GM10248 (cell line): ENCODE measurements around the gene TPM1.

Experiments used
- CTCF ChIA-PET: fragments of 300-600 bp; sonication (Branson Sonifier 250); formaldehyde crosslinking; extraction: SDS; loops from one replicate; lab custom pipeline; 2021; ENCODE audit warnings: antibody characterized with exemption; lab: Yijun Ruan, JAX
- POLR2A ChIA-PET: fragments of 350-650 bp; sonication (Branson Sonifier 250); formaldehyde crosslinking; extraction: SDS; loops from one replicate; lab custom pipeline; 2020; ENCODE audit warnings: antibody characterized with exemption; lab: Yijun Ruan, JAX
- DNase-seq: peaks from one replicate; pipeline ENCODE4 v3.0.0; 2012; ENCODE audit errors: extremely low spot score
- TF ChIP-seq, protein P1 (sequence below): IDR thresholded peaks from 2 replicates; pipeline ENCODE4 v1.5.1; 2012; ENCODE audit warnings: mild to moderate bottlenecking, low read depth; ENCODE audit errors: extremely low read depth, missing control alignments, control extremely low read depth

Gene TPM1

DNA sequence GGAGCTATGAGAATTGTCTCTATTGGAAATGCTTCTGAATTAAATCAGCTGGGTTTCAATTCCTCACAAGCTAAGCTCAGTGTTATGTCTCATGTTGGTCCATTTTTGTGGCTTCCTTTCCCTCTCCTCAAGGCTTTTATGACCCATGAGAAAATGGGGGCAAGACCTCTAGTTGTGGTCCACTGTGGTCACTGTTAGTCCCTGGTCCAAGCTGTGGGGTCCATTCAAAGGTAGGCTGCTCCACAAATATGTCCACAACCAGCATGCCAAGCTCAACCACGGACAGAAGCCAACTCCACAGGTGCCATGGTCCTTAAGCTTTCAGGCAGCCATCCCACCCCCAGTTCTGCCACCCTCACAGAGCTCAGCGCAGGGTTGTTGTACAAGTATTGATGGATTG, 14.9 kb upstream of the TPM1 start:
- POLR2A ChIA-PET: no interaction called here
- TF ChIP-seq, protein P1, sequence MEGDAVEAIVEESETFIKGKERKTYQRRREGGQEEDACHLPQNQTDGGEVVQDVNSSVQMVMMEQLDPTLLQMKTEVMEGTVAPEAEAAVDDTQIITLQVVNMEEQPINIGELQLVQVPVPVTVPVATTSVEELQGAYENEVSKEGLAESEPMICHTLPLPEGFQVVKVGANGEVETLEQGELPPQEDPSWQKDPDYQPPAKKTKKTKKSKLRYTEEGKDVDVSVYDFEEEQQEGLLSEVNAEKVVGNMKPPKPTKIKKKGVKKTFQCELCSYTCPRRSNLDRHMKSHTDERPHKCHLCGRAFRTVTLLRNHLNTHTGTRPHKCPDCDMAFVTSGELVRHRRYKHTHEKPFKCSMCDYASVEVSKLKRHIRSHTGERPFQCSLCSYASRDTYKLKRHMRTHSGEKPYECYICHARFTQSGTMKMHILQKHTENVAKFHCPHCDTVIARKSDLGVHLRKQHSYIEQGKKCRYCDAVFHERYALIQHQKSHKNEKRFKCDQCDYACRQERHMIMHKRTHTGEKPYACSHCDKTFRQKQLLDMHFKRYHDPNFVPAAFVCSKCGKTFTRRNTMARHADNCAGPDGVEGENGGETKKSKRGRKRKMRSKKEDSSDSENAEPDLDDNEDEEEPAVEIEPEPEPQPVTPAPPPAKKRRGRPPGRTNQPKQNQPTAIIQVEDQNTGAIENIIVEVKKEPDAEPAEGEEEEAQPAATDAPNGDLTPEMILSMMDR: no peak
- no peak for DNase-seq
- CTCF ChIA-PET: interaction anchor here (1.0 kb wide), 1 partner anchor 12 kb away, joined by 3 read pairs; no protein-coding TSS in a partner anchor

DNA sequence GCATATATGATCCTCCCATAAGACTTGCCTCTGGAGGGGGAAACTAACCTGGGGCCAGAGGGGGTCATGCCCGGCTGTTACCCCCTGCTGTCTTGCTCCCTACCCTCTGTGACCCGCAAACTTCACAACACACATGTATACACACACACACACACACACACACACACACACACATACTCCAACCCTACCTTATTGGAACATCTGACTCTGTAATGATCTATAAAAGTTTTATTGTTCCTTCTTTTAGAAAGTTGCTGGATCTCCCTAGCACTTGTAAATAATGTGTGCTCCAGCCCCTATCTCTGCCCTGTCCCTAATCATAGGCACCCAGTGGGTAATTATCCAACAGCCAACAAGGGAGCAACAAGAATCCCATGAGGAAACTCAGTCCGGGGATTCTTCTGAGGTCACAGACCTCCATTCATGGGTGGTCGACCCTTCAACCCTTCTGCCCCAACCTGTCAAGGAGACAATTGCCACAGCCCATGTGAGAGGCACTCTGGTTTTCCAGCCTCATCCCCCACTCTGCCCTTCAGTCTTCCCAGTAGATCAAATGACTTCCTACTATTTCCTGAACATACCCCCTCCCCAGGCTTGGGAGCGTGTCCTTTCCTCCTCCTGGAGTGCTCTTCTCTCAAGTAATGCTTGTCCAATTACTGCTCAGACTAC, 14.0 kb upstream of the TPM1 start:
- TF ChIP-seq, protein P1: no peak
- no peak for DNase-seq
- ChIA-PET POLR2A (no interaction called here), CTCF (interaction anchor here (2.2 kb wide), 1 partner anchor 19 kb away, joined by 9 read pairs; no protein-coding TSS in a partner anchor)

DNA sequence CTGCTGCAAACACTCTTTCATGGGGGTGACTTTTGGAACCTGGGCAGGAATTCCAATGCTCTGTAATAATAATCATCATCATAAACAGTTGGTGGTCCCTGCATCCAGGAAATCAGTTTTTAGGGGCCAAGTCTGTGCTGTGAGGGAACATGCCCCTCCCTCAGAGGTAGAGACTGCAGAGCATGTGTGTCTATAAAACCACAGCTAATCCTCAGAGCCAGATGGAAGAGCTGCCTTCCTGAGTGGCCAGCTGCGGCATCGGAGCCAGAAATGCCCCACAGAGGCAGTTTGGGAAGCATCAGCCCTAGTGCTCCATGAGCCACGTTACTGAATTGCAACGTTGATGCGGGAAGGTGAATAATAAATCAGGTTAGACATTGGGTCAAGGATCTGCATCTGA, 12.9 kb upstream of the TPM1 start:
- TF ChIP-seq, protein P1: no peak
- ChIA-PET CTCF (interaction anchor here (2.2 kb wide), 1 partner anchor 18 kb away, joined by 9 read pairs; no protein-coding TSS in a partner anchor), POLR2A (no interaction called here)
- no peak for DNase-seq

DNA sequence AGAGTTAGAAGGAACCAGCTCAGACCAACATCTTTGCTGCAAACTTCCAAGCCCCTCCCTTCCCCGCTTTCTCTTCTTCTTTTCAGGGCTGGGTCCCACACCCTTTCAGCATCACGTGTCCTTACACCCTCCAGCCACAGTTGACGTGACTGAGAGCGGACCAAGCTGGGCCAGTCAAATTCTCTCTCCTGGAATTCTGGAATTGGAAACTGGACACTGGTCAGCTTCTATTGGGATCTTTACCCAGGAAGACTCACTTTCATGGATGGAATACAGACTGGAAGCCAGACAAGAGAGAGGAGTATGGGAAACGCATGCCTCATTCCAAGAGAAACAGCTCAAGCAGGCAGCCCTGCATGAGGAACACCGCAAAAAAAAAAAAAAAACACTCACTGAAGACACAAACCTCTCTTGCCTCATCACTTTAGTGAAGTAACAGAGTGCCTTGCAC, 12.4 kb upstream of the TPM1 start:
- CTCF ChIA-PET: interaction anchor here (1.0 to 2.2 kb wide), 2 partner anchors 9 to 17 kb away, joined by 3 to 9 read pairs; no protein-coding TSS in a partner anchor
- DNase-seq: no peak
- POLR2A ChIA-PET: no interaction called here
- TF ChIP-seq, protein P1: no peak

DNA sequence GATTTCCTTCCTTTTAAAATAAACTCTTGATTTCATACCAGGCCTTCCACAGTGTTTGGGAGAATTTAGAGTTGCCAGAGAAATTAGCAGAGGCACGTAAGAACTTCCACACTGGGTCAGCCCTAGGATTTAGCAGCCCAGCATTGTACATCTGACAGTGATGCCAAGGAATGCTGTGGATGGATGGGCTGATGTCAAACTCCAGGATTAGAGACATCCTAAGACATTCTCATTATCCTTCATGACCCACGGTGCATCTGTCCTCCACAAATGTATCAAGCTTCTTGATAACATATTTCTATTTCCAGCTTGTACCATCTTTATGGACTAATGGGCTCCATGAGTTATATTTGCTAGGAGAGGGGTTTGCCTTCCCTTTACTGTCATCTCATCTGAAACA, 8.0 kb upstream of the TPM1 start:
- ChIA-PET CTCF (interaction anchor here (4.5 kb wide), 1 partner anchor 14 kb away, joined by 28 read pairs; no protein-coding TSS in a partner anchor), POLR2A (no interaction called here)
- DNase-seq: no peak
- TF ChIP-seq, protein P1: no peak

DNA sequence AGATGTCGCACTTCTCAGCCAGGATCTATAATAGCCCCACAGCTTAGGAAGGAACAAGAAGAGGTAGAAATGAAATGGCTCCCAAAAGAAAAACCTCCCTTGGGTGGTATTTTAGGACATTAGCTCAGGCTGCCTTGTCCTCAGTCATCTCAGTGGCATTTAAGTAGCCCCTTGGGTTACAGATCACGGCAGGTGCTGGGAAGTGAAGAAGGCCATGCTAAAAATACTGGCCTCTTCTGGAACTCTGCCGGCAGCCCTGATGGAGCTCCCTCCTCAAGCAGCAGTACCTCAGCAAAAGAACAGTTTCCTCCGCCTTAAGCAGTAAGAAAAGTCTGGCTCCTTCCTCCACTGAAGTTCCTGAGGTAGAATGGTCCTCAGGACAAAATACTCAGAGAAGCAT, 7.3 kb upstream of the TPM1 start:
- POLR2A ChIA-PET: no interaction called here
- CTCF ChIA-PET: interaction anchor here (4.5 kb wide), 1 partner anchor 13 kb away, joined by 28 read pairs; no protein-coding TSS in a partner anchor
- TF ChIP-seq, protein P1: no peak
- no peak for DNase-seq
